KG1 (cell line): ENCODE results near the gene TMEM50A.
"Not testable (repeated sequence)": the region's sequence is repeated elsewhere in the genome, so short reads cannot be mapped to it uniquely, and the experiment has no call there.

Experiments
- DNase-seq: peaks from one replicate; lab custom pipeline; 2025; lab: John Stamatoyannopoulos, UW

The TMEM50A gene

DNA sequence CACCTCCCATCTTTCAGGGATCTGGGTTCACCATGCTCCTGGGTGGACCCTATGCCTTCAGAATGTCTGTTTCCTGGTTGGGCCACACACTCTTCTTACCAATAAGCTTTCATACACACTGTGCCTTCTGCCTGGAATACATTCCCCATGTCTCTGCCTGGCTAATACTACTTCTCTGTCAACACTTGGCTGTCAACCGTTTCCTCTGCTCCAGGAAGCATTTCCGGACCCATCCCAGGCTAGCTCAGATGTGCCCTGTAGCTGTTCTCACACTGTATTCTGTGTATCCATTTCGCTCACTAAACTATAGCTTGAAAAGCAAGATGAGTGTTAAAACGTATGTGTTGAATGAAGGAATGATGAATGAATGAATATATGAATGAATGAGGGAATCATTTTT lies 49.0 kb downstream of the TMEM50A start:
- DNase-seq = not testable (repeated sequence)

DNA sequence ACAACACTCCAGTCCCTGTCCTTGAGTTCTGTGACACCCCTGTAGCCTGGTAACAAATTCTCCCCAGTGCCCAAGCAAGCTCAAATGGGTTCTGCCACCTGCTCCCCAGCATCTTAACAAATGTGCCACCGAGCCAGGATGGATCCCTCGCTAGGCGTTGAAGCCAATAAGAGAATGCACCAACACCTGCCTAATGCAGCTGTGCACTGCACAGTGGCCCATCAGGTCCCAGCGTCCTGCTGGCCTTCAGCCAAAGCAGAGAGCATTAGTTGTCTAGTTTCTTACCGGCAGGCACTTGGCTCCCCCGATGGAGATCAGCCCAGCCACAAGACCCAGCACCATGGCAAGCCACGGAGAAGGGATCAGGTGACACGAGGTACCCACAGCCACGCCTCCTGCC lies 50.6 kb downstream of the TMEM50A start:
- not testable (repeated sequence) for DNase-seq

DNA sequence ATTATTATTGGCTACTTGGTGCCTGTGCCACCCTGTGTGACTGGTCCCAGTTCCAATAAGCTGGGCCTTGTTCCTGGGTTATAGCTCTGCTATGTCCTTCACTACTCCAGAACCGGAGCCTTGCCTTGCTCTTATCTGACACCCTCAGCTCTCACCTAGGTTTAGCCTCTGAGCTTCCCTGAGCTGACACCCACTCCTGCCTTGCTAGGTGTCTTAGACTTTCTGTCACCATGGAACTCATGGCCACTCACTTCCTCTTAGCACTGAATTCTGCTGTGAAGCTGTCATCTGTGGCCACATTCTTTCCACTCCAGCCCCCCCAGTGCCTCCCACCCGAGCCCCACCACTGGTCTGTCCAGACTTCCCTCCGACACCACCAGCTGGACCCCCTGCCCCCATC lies 51.6 kb downstream of the TMEM50A start:
- DNase-seq = not testable (repeated sequence)

DNA sequence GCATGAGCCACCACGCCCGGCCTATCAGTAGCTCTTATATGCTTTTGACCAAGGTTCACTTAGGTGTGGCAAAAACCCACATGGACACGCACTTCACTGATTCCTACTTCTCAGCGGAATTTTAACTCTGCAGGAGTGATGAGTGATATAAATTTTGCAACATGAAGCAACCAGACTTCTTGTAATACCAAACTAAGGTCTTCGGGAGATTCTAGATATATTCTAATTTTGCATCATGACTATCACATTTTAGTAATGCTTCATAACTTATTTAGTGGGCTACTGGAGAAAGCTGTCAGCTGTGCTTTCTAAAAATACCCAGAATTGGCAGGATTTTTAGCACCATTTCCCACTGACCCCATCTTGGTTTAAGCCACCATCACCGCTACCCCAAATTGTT lies 54.7 kb downstream of the TMEM50A start:
- DNase-seq = no peak

DNA sequence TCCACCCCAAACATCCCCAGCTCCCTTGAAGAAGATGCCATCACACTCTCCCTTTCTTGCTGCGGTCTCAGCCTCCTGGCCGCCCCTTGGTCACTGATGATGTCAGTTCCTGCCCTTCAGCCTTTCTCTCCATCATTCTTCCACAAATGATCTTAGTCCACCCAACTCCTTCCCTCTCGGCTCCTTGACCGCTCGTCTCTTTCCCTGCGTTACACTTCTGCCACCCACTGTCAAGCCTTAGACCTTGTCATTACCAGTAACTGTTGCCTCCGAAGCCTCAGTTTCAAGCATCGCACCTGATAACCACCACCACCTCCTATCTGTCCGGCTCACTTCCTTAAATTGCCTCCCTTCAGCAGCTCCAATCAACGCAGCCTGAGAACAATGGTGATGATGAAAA lies 59.4 kb downstream of the TMEM50A start:
- DNase-seq = not testable (repeated sequence)

DNA sequence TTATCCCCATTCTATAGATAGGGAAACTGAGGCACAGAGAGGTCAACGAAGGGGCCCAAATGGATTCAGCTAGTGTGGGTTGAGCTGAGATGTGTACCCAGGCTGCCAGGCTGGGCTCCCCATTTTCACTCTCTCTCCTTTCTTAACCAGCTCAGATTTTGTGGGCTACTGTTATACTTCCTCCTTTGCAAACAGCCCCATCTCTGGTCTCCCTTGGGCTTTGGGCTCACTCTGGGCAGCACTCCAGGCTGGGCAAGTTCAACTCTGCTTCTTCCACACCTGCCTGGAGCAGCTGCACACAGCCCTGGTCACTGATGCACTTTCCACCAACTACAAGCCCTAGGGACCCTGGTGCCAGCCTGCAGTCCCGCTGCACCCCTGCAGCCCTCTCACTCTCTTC lies 59.9 kb downstream of the TMEM50A start:
- not testable (repeated sequence) for DNase-seq

DNA sequence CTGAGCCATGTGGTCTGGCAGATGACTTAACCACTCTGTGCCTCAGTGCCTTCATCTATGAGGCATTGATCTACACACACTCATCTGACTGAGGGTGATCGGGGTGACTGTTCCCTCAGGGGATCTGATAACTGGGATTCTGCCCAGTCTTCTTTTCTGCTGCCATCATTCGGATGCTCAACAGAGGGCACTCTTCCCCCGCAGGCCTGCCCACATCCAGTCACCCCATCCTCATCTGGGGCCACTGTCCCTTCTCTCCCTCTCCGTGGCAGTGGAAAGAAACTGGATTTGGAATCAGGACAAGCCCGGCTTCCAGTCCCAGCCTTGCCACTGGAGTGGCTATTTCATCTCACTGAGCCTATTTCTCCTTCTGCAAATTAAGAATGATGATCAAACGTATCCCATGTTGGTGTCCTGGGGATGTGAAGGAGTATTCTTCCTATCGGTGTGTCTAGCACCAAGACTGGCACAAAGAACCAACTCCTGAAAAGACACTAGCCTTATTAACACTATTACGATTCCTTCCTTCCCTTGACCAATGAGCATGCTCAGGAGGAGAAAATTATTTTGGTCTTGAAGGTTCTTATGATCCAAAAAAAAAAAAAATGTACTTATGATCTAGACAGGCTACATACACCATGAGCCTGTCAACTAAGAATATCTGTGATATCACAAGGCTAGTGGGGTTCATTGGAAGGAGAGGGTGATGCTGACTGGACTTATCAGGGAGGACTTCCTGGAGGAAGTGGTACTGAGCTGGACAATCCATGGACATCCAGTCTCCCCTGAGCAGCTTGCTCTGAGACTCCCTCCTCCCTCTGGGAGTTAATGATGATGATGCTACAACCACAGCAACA lies 65.0 kb downstream of the TMEM50A start:
- DNase-seq = not testable (repeated sequence)

DNA sequence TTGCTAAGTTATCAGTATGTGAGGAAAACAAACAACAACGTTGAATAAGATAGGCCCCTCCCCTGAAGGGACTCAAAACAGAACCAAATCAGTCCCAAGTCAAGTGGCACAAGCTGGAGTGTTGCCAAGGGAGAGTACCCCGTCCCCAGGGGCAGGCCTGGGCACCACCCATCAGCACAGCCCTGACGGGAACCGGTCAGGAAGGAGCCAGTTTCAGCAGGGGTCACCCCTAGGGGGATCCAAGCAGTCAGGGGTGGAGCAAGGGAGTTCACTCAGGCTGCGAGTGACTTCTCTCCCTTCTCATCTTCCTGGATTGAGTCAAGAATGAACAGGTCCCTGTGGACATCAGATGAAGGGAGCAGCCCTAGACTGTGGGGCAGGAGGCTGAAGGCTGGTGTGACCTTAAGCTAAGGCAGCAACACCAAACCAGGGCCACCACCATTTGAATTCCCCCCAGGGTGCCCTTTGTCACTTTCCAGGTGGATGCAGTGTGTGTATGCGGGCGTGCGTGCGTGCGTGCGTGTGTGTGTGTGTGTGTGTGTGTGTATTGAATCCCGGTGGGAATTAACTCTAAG lies 67.7 kb downstream of the TMEM50A start:
- DNase-seq = not testable (repeated sequence)

DNA sequence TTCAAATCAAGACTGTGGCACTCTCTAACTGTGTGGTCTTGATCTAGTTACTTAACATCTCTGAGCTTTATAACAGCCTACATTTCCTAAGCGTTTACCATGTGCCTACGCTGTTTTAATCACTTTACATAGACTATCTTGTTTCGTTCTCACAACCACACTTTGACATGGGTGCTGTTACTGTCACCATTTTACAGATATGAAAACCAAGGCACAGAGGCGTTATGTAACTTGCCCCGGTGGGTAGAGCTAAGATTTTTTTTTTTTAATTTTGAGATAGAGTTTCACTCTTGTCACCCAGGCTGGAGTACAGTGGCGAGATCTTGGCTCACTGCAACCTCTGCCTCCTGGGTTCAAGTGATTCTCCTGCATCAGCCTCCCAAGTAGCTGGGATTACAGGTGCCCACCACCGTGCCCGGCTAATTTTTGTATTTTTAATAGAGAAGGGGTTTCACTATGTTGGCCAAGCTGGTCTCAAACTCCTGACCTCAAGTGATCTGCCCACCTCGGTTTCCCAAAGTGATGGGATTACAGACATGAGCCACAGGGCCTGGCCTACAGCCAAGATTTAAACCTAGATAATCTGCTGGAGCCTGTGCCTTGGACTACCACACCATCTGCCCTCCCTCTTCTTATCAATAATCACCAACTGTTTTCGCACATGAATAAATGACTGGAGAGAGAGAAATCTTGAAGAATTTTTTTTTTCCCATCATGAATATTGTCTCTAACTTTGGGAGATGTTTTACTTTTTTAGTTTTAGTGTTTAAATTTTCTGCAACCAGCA lies 71.7 kb downstream of the TMEM50A start:
- DNase-seq = not testable (repeated sequence)
